ENCODE measurements around the gene CHN2.
"Not testable (repeated sequence)": the region's sequence is repeated elsewhere in the genome, so short reads cannot be mapped to it uniquely, and the experiment has no call there.

Gene CHN2

GRCh38 chr7:29262191-29262917 is 67.8 kb downstream of the CHN2 start:
- DNase-seq = no peak

DNA sequence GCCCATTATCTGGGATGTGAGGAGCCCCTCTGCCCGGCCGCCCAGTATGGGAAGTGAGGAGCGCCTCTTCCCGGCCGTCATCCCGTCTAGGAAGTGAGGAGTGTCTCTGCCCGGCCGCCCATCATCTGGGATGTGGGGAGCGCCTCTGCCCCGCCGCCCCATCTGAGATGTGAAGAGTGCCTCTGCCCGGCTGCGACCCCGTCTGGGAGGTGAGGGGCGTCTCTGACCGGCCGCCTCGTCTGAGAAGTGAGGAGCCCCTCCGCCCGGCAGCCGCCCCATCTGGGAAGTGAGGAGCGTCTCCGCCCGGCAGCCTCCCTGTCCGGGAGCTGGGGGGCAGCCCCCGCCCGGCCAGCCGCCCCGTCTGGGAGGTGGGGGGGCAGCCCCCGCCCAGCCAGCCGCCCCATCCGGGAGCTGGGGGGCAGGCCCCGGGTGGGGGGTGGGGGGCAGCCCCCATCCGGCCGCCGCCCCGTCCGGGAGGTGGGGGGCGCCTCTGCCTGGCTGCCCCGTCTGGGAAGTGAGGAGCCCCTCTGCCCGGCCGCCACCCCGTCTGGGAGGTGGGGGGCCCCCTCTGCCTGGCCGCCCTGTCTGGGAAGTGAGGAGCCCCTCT is 69.1 kb downstream of the CHN2 start:
- not testable (repeated sequence) for DNase-seq

- peak; percentile 41 to 58 (median 54) for DNase-seq
Measured at GRCh38 chr7:29265208-29265923, 70.8 kb downstream of the CHN2 start.

DNA sequence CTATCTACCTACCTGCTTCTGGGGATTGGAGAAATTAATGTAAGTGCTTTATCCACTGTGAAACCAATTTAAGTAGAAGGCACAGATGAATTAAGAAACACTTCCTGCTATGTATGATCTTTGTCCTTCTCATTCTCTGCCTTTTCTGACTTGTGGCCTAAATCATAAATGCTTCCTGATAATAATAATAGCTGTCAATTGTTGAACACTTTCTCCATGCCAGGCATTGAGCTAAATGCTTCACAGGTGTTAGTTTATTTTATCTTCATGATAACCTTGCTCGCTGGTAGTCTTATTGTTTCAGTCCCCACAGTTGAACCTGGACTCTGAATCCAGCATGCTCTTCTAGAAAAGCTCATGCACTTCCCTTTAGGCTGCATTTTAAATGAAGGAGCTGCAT is 75.4 kb downstream of the CHN2 start:
- no peak for DNase-seq

- DNase-seq = peak; percentile 39 to 46 (median 45)
Measured at GRCh38 chr7:29270594-29271318, 76.2 kb downstream of the CHN2 start.

GRCh38 chr7:29271319-29271658 is 76.7 kb downstream of the CHN2 start:
- no peak for DNase-seq

DNA sequence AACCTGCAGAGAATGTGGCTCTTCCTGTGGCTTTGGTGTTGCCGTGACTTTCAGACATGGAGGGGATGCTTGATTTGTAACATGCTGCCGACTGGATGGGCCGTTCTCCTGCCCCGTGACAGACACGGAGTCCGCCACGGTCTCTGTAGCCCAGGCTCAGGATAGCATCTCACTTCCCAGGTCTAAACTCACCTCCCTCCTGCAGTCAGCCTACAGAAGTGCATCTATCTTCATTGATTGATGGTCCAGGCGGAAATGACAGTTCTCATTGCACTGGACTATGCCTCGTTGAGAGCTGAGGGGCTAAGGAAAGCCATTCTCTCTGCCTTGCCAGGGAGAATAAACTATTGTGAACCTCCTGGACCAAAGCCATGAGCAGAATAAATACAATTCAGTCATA is 77.5 kb downstream of the CHN2 start:
- DNase-seq = no peak

DNA sequence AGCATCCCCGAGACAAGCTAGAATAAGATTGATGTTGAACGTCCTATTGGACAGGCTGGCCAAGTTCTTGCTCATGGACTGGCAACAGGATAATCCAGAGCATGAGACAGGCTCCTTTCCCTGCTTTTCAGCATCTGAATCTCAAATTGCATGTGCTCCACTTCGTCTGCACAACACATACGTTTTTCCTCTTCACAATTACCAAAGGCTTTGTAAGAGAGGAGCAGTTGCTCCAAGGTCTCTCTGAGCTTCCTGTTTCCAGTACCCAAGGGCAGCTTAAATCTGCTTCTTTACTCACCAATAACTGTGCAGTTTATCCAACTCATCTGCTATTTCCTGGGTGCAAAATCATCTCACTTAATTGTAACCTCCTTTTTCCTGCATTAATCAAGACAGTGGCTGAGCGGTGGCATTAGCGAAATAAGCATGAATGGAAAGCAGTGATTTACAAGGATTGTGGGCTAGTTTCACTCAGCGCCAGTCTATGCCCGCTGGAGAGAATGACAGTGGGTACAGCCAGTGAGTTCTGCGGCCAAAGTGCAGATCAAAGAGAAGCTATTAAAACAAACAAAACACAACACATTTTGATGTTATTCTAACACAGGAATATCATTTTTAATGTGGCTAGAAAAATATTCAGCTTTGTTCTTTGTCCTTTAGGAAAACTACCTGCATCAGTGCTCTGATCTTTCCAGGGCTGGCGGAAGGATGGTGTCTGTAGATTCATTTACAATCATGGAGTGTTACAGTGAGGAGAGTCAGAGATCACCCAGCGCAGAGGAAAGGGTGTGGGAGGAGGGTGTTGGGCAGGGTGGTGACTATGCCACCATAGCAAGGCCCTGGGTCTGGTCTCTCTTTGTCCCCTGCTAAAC is 79.8 kb downstream of the CHN2 start:
- peak in 2 of 3 donors; percentile 32 to 41 for DNase-seq

GRCh38 chr7:29275018-29275318 is 80.4 kb downstream of the CHN2 start:
- no peak for DNase-seq

- DNase-seq = no peak
Measured at GRCh38 chr7:29275493-29275892, 80.9 kb downstream of the CHN2 start.

- DNase-seq = no peak
Measured at GRCh38 chr7:29276199-29276598, 81.6 kb downstream of the CHN2 start.

DNA sequence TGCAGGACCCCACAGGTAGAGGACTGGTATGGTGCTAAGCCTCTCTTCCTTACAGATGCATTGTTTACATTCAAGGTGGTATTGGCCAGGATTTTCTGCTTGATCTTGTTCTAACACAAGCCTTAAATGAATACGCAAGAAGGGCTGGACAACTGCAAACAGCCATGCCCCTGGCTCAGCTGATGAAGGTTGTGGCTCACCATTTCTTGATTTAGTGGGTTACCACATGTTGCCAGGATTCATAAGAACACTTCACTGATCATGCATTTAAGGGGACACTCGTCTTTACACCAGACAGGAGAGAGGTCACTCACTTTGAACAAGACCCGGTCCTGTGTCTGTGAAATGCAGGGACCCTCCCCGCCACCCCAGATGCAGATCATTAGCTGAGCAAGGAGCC is 82.2 kb downstream of the CHN2 start:
- no peak for DNase-seq

GRCh38 chr7:29277436-29278215 is 83.1 kb downstream of the CHN2 start:
- DNase-seq = no peak

DNA sequence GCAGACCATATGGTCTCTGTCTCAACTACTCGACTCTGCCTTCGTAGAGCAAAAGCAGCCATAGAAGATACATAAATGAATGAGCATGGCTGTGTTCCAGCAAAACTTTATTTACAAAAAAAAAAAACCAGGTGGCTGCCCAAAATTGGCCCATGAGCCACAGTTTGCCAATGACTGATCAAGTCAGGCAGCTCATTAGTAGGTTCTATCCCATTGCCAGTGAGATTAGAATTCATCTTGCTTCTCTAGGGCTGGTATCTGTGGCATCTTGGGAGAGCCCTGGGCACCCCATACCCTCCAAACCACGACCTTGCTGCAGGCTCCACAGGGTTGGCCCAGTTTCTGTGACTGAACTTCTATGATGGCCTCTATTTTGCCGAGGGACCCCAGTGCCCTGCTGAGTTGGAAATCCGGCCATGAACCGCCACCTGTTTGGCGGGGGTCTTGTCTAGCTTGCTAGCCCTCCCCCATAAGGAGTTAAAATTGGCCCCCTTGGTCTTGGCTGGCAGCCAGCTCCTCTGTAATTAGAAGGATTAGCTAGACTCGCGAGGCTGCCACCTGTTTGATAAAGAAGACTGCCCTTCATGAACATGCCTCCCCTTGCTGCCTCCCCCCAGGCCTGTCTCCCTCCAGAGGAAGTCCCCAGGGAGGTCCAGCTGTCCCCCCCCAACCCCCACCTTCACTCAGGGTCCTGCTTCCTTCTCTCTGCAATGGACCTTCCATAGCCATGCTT is 83.9 kb downstream of the CHN2 start:
- DNase-seq = no peak

DNA sequence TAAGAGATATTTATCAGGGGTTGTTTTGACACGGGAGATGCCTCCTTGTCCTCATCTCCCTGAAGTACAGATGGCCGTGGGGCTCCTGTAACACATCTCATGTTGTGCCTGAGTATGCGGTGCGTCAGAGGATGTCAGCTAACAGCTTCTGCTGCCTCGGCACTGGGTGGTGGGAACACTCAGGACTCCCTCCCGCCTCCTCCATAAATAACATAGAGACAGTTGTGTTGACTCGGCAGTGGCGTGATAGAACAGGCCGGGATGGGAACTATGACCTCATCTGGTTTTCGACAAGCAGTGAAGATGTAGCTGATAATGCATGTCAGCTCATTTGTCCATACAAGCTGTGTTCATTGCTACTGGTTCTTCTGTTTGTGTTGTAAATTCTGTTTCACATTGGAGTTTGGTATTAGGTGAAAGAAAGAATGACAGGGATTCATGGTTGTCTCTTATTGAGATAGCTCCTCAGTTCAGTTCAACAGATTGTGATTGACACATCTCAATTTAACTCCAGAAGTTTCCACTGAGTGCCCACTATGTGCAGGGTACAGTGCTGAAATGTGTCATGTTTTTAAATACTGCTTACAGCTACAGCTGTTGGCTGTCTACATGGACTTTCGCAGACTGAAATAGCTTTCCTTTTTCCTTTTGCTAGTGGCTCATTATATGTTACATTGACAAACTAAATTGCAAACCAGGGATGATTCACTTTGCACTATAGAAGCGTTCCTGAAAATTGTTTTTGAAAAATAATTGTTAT is 87.4 kb downstream of the CHN2 start:
- DNase-seq = peak in 1 of 3 donors; percentile 22

GRCh38 chr7:29282819-29283414 is 88.3 kb downstream of the CHN2 start:
- DNase-seq = peak; percentile 42 to 48 (median 46)

DNA sequence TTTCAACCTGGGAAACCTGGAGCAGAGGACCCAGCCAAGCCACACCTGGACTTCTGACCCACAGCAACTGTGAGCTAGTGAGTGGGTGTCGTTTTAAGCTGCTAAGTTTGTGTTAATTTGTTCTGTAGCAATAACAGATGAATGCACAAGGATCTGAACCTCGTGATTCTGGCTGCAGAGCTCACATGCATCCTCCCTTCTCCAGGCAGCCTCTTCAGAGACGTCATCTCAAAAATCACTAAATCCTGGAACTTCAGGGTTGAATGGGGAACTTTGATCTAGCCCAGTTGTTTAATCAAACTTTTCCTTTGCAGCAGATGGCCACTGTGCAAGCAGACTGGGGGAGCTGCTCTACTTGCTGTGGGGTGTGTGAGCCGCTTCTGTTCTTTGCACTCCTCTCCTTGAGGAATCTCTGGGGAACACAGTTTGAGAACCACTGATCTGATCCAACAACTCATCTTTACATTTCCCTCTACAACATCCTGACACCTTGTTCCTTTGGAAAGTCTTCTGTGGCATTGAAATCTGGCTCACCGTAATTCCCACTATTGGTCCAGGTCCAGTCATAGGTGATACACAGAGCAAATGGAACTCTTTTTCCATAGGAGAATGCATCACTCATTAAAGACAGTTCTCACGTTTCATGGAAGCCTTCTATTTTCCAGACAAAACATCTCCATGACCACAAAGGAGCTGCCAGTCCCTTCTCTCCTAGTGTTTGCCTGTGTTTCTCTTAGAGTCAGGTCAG is 90.3 kb downstream of the CHN2 start:
- DNase-seq = peak; percentile 28 to 38 (median 31)

- peak; percentile 64 to 82 (median 82) for DNase-seq
Measured at GRCh38 chr7:29285444-29285793, 90.8 kb downstream of the CHN2 start.

DNA sequence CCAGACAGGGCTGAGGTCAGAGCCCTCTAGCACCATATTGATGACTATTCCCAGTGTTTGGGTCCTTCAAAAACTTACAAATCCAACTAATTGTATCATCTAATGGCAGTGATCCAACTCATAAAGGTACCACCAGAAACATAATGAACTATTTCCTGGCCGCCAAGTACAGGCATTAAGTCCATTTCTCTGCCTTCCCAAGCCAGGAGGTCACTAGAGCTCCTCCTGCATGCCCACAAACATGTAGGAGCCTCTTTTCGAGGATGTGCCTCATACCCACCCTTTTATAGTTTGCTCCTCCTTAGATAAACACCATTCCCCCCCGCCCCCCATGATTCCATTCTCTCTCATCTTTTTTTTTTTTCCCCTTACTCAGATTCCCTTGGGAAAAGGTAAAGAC is 91.3 kb downstream of the CHN2 start:
- no peak for DNase-seq

All from suppressor macrophage treated with lipopolysaccharide for 1 hour (primary cell).